Measurements from ENCODE around the gene C18orf63.

GRCh38 chr18:74284980-74285355 is 30.7 kb upstream of the C18orf63 start:
- no peak for TF ChIP-seq CTCF (IDR thresholded peaks at IDR 0.05; ENCODE audit: insufficient read depth, low read length, poor library complexity, severe bottlenecking)
- TF ChIP-seq EZH2phosphoT487 (conservative IDR thresholded peaks at IDR 0.05; ENCODE audit: low read length) = no peak

Measured in SU-DHL-6 (cell line).